Measurements from ENCODE around the gene ARSG. TPM values are rescaled to one million over a fixed set of nuclear protein-coding genes. Genes with fewer than 3 reads are reported as not detected.

The ARSG gene
- total and polyA plus RNA-seq, 9 of the 15 experiments (the other 6 are each of a cell fraction or from before 2014, with no cell fraction given): 1.0 to 5.6 (median 1.8) TPM

DNA sequence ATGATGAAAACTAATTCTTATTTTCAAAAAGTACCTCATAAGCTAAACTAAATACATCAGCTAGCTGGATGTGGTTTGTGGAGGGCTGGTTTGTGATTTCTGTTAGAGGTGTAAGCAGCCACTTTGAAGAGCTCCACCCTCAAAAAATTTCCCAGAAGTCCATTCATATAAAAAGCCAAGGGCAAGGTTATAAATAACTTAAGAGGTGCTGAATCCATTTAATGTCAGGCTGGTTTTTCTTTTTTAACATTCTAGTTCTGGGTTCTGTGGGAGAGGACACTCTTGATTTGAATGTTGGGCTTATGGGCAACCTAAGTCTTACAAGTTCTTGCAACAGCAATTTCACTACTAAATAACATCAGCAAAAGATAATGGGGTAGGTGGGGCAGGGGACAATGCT, 169.4 kb downstream of the ARSG start:
- no peak overlapping the region for H3K27ac ChIP-seq (ENCODE audit: extremely low read depth, low read depth, low read length)
- H3K27me3 ChIP-seq (ENCODE audit: control insufficient read depth in 2 of 2, insufficient read depth in 2 of 2, low read length in 2 of 2): no peaks in the 10 kb centered on the region
- H2AFZ ChIP-seq (ENCODE audit: low read depth, low read length): no peak overlapping the region
- in situ Hi-C loops (cut with MboI) (loop anchor here (10.0 to 25.0 kb wide), 2 partner anchors 286 to 498 kb away; no protein-coding TSS in a partner anchor), intact Hi-C loops (cut with micrococcal nuclease) (loop anchor here (5.0 kb wide), 1 partner anchor 398 kb away; no protein-coding TSS in a partner anchor)
- CTCF ChIA-PET (ENCODE audit: low intra/inter-chr PET ratio): no interaction called here
- H3K9me3 ChIP-seq (replicated peaks; ENCODE audit: control insufficient read depth, insufficient read depth, low read depth, low read length): no peaks in the 10 kb centered on the region
- no peak overlapping the region for H3K9ac ChIP-seq (ENCODE audit: insufficient read depth in 1 of 2, low read depth in 2 of 2, low read length in 2 of 2)
- peaks cover 13 to 46% of the 10 kb centered on the region in 2 experiments for H3K4me1 ChIP-seq (replicated peaks in 1 of 2; ENCODE audit: control insufficient read depth in 2 of 2, insufficient read depth in 2 of 2, low read length in 2 of 2)
- no peaks in the 10 kb centered on the region for H4K20me1 ChIP-seq (replicated peaks; ENCODE audit: control insufficient read depth, insufficient read depth, low read length)
- FAIRE-seq (no peak), ATAC-seq (no peak), DNase-seq (ENCODE audit: extremely low read depth in 1 of 4, low spot score in 3 of 4) (no peak)
- no peaks in the 10 kb centered on the region for H3K79me2 ChIP-seq (ENCODE audit: control insufficient read depth, insufficient read depth, low read length)
- POLR2A ChIA-PET: interaction anchor here (0.6 to 1.1 kb wide), 2 partner anchors 8 to 1020 kb away, joined by 3 read pairs; no protein-coding TSS in a partner anchor
- H3K4me2 ChIP-seq (ENCODE audit: insufficient read depth, low read length): no peak overlapping the region
- H3K9me1 ChIP-seq (ENCODE audit: control insufficient read depth, insufficient read depth, low read length): no peaks in the 10 kb centered on the region
- H3K4me3 ChIP-seq: no peak overlapping the region
- no peaks in the 10 kb centered on the region for H3K36me3 ChIP-seq (ENCODE audit: control insufficient read depth, insufficient read depth, low read length)
- BruUV-seq (replicated peaks): no TSS peak
- TF ChIP-seq MAZ (CRISPR knock-in tag; conservative IDR thresholded peaks at IDR 0.05 in 1 of 2, IDR thresholded peaks at IDR 0.05 in 1 of 2): no peak
- TF ChIP-seq, protein P1, sequence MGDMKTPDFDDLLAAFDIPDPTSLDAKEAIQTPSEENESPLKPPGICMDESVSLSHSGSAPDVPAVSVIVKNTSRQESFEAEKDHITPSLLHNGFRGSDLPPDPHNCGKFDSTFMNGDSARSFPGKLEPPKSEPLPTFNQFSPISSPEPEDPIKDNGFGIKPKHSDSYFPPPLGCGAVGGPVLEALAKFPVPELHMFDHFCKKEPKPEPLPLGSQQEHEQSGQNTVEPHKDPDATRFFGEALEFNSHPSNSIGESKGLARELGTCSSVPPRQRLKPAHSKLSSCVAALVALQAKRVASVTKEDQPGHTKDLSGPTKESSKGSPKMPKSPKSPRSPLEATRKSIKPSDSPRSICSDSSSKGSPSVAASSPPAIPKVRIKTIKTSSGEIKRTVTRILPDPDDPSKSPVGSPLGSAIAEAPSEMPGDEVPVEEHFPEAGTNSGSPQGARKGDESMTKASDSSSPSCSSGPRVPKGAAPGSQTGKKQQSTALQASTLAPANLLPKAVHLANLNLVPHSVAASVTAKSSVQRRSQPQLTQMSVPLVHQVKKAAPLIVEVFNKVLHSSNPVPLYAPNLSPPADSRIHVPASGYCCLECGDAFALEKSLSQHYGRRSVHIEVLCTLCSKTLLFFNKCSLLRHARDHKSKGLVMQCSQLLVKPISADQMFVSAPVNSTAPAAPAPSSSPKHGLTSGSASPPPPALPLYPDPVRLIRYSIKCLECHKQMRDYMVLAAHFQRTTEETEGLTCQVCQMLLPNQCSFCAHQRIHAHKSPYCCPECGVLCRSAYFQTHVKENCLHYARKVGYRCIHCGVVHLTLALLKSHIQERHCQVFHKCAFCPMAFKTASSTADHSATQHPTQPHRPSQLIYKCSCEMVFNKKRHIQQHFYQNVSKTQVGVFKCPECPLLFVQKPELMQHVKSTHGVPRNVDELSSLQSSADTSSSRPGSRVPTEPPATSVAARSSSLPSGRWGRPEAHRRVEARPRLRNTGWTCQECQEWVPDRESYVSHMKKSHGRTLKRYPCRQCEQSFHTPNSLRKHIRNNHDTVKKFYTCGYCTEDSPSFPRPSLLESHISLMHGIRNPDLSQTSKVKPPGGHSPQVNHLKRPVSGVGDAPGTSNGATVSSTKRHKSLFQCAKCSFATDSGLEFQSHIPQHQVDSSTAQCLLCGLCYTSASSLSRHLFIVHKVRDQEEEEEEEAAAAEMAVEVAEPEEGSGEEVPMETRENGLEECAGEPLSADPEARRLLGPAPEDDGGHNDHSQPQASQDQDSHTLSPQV (IDR thresholded peaks at IDR 0.05): no peak
- TF ChIP-seq ILF3 (IDR thresholded peaks at IDR 0.05; ENCODE audit: borderline replicate concordance): no peak
- TF ChIP-seq ZNF668 (CRISPR knock-in tag; IDR thresholded peaks at IDR 0.05): no peak
- 0 out of 2 replicates have a peak, but pooled peaks have one; percentile 18 for TF ChIP-seq GABPA (tag; conservative IDR thresholded peaks at IDR 0.05; ENCODE audit: low read depth)
- no peak for TF ChIP-seq CHD1 (IDR thresholded peaks at IDR 0.05; ENCODE audit: low read length)
- TF ChIP-seq ZNF449 (CRISPR knock-in tag; IDR thresholded peaks at IDR 0.05): peak; percentile 38; the same call in 1 of the 2 replicates
- TF ChIP-seq NELFE (IDR thresholded peaks at IDR 0.05; ENCODE audit: insufficient read depth, insufficient read length): no peak
- peak; percentile 16; the same call in 1 of the 2 replicates for TF ChIP-seq DMBX1 (CRISPR knock-in tag; IDR thresholded peaks at IDR 0.05; ENCODE audit: borderline replicate concordance)
- peak; percentile 14; the same call in 1 of the 2 replicates for TF ChIP-seq ZNF197 (CRISPR knock-in tag; IDR thresholded peaks at IDR 0.05; ENCODE audit: low read depth)
- TF ChIP-seq, protein P2, sequence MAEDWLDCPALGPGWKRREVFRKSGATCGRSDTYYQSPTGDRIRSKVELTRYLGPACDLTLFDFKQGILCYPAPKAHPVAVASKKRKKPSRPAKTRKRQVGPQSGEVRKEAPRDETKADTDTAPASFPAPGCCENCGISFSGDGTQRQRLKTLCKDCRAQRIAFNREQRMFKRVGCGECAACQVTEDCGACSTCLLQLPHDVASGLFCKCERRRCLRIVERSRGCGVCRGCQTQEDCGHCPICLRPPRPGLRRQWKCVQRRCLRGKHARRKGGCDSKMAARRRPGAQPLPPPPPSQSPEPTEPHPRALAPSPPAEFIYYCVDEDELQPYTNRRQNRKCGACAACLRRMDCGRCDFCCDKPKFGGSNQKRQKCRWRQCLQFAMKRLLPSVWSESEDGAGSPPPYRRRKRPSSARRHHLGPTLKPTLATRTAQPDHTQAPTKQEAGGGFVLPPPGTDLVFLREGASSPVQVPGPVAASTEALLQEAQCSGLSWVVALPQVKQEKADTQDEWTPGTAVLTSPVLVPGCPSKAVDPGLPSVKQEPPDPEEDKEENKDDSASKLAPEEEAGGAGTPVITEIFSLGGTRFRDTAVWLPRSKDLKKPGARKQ (CRISPR knock-in tag; IDR thresholded peaks at IDR 0.05): no peak
- TF ChIP-seq, protein P3, sequence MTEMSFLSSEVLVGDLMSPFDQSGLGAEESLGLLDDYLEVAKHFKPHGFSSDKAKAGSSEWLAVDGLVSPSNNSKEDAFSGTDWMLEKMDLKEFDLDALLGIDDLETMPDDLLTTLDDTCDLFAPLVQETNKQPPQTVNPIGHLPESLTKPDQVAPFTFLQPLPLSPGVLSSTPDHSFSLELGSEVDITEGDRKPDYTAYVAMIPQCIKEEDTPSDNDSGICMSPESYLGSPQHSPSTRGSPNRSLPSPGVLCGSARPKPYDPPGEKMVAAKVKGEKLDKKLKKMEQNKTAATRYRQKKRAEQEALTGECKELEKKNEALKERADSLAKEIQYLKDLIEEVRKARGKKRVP (CRISPR knock-in tag; IDR thresholded peaks at IDR 0.05): peak; percentile 73
- no peak for TF ChIP-seq ZNF707 (CRISPR knock-in tag; conservative IDR thresholded peaks at IDR 0.05)
- TF ChIP-seq ZNF445 (CRISPR knock-in tag; IDR thresholded peaks at IDR 0.05; ENCODE audit: low read depth): no peak
